ENCODE results near the gene GOLGA5. TPM values are rescaled to one million over a fixed set of nuclear protein-coding genes. Genes with fewer than 3 reads are reported as not detected.

Gene GOLGA5
- total RNA-seq, 1 donor from 2014 or later = 31.9 TPM

- intact Hi-C loops (cut with DNase I) = no loop called here
- ATAC-seq (no peak), DNase-seq (no peak)
- Histone ChIP-seq H3K36me3 (no peaks in the 10 kb centered on the region), H3K9me3 (peaks cover 8% of the 10 kb centered on the region), H3K4me1 (no peaks in the 10 kb centered on the region), H3K27ac (no peak overlapping the region), H3K27me3 (ENCODE audit: low read depth) (peaks cover 1% of the 10 kb centered on the region), H3K4me3 (no peak overlapping the region)
- no peak for TF ChIP-seq CTCF (IDR thresholded peaks at IDR 0.05)
These were observed 68.0 kb downstream of the GOLGA5 start for GRCh38 chr14:92861856-92862745.

DNA sequence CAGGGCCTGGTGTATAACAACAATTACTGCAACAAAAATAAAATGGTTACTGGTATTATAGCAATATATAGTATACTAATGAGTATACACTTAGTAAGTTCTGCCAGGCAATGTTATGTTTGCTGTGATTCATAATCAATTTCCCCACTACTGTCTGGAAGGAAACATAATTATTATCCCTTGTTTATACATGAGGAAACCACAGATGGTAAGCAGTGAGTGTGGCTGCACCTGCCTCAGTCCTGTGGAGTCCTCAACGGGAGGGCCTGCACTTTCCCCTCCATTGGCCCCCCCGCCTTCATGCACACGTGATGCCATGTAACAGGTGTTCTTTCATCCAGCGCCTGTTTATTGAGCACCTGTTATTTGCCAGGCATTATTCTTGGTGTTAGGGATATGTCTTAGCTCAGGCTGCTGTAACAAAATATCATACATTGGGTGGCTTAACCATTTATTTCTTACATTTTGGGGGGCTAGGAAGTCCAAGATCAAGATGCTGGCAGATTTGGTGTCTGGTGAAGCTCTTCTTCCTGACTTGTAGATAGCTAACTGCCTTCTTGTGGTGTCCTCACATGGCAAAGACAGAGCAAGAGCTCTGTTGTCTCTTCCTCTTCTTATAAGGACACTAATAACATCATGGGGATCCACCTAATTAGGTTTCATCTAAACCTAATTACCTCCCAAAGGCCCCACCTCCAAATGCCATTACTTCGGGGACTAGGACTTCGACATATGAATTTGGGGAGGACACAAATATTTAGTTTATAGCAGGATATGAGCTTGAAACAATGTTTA is 69.4 kb downstream of the GOLGA5 start:
- no peak for ATAC-seq
- Histone ChIP-seq H3K9me3 (peaks cover 8% of the 10 kb centered on the region), H3K36me3 (no peaks in the 10 kb centered on the region), H3K4me1 (no peaks in the 10 kb centered on the region), H3K4me3 (no peak overlapping the region), H3K27me3 (ENCODE audit: low read depth) (peaks cover 9% of the 10 kb centered on the region), H3K27ac (no peak overlapping the region)
- intact Hi-C loops (cut with DNase I) = no loop called here
- no peak for DNase-seq
- no peak for TF ChIP-seq CTCF (IDR thresholded peaks at IDR 0.05)

- no peaks in the 10 kb centered on the region for H3K36me3 ChIP-seq
These were observed 71.6 kb downstream of the GOLGA5 start for GRCh38 chr14:92865674-92866073.

DNA sequence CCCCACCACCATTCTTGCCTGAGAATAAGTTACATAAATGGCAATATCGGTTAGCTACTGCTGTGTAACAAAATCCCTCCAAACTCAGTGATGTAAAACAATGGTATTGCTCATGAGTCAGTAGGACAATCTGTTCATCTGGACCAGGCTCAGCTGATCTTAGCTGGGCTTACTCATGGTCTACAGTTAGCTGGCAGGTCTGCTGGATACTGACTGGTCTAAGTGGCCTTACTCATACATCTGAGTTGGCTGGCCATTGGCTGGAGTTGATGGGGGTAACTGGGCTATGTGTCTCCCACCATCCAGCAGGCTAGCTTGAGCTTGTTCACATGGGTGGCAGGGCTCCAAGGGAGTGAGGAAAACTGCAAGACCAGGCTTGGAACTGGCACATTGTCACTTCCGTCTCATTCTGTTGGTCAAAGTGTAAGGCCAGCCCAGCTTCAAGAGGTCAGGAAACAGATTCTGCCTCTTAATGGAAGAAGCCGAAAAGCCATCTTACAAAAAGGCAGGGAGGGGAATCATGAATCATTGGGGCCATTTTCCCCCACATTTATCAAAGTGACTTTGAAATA is 72.2 kb downstream of the GOLGA5 start:
- ATAC-seq = no peak
- intact Hi-C loops (cut with DNase I) = no loop called here
- H3K4me3 ChIP-seq = no peak overlapping the region
- DNase-seq = no peak
- no peaks in the 10 kb centered on the region for H3K36me3 ChIP-seq
- no peaks in the 10 kb centered on the region for H3K4me1 ChIP-seq
- H3K9me3 ChIP-seq = peaks cover 8% of the 10 kb centered on the region
- peaks cover 9% of the 10 kb centered on the region for H3K27me3 ChIP-seq (ENCODE audit: low read depth)
- TF ChIP-seq CTCF (IDR thresholded peaks at IDR 0.05) = no peak
- no peak overlapping the region for H3K27ac ChIP-seq

More at GRCh38 chr14:92865674-92866073, 71.6 kb downstream of the GOLGA5 start:
- ATAC-seq (no peak), DNase-seq (no peak)
- H3K9me3 ChIP-seq = peaks cover 8% of the 10 kb centered on the region
- intact Hi-C loops (cut with DNase I) = no loop called here
- no peaks in the 10 kb centered on the region for H3K4me1 ChIP-seq
- H3K27me3 ChIP-seq (ENCODE audit: low read depth) = peaks cover 9% of the 10 kb centered on the region
- H3K27ac ChIP-seq = no peak overlapping the region
- TF ChIP-seq CTCF (IDR thresholded peaks at IDR 0.05) = no peak
- no peak overlapping the region for H3K4me3 ChIP-seq
